ENCODE data around the gene ATP13A1.

ATP13A1 gene

GRCh38 chr19:19657397-19657783 lies 6.1 kb downstream of the ATP13A1 start:
- ChIA-PET POLR2A (no interaction called here), CTCF (interaction anchor here (1.3 to 1.6 kb wide), 2 partner anchors 13 to 125 kb away, joined by 3 to 6 read pairs; no protein-coding TSS in a partner anchor)
- 93% methylated on average over 10 of the region's 10 CpGs for WGBS (ENCODE audit: insufficient coverage)
- no peaks in the 10 kb centered on the region for H3K27me3 ChIP-seq (replicated peaks in 2 of 5; ENCODE audit: control insufficient read depth in 4 of 5, insufficient read depth in 5 of 5, low read length in 4 of 5)
- no peak for DNase-seq
- H3K9me3 ChIP-seq (ENCODE audit: control extremely low read depth in 1 of 5, control insufficient read depth in 4 of 5, insufficient read depth in 2 of 5, low read depth in 1 of 5, low read length in 4 of 5): no peaks in the 10 kb centered on the region
- H3K36me3 ChIP-seq (ENCODE audit: control insufficient read depth in 4 of 4, insufficient read depth in 4 of 4, low read length in 3 of 4): peaks cover 22 to 76% (median 67%) of the 10 kb centered on the region in 4 experiments
- no peak overlapping the region for H3K4me3 ChIP-seq (ENCODE audit: control insufficient read depth in 1 of 7, extremely low read depth in 1 of 7, insufficient read depth in 4 of 7, low read depth in 2 of 7, low read length in 6 of 7)
- H3K27ac ChIP-seq (ENCODE audit: insufficient read depth in 1 of 2, low read depth in 1 of 2, low read length in 2 of 2, poor library complexity in 1 of 2, severe bottlenecking in 2 of 2): no peak overlapping the region
- H3K4me1 ChIP-seq (ENCODE audit: control extremely low read depth in 1 of 4, control insufficient read depth in 4 of 4, insufficient read depth in 4 of 4, low read length in 3 of 4): peaks cover under 1 to 14% (median 10%) of the 10 kb centered on the region in 4 experiments

- no peak overlapping the region for H3K4me3 ChIP-seq (ENCODE audit: control insufficient read depth in 1 of 7, extremely low read depth in 1 of 7, insufficient read depth in 4 of 7, low read depth in 2 of 7, low read length in 6 of 7)
- 95% methylated on average over 23 of the region's 33 CpGs for WGBS (ENCODE audit: insufficient coverage)
- H3K27me3 ChIP-seq (replicated peaks in 2 of 5; ENCODE audit: control insufficient read depth in 4 of 5, insufficient read depth in 5 of 5, low read length in 4 of 5): no peaks in the 10 kb centered on the region
- no peak for DNase-seq
- no peak overlapping the region for H3K27ac ChIP-seq (ENCODE audit: insufficient read depth in 1 of 2, low read depth in 1 of 2, low read length in 2 of 2, poor library complexity in 1 of 2, severe bottlenecking in 2 of 2)
- no peaks in the 10 kb centered on the region for H3K9me3 ChIP-seq (ENCODE audit: control extremely low read depth in 1 of 5, control insufficient read depth in 4 of 5, insufficient read depth in 2 of 5, low read depth in 1 of 5, low read length in 4 of 5)
- H3K36me3 ChIP-seq (ENCODE audit: control insufficient read depth in 4 of 4, insufficient read depth in 4 of 4, low read length in 3 of 4): peaks cover 26 to 82% (median 71%) of the 10 kb centered on the region in 4 experiments
- CTCF ChIA-PET: interaction anchor here (1.3 to 1.6 kb wide), 2 partner anchors 12 to 125 kb away, joined by 3 to 6 read pairs; no protein-coding TSS in a partner anchor
- peaks cover 0 to 8% (median 4%) of the 10 kb centered on the region in 4 experiments for H3K4me1 ChIP-seq (ENCODE audit: control extremely low read depth in 1 of 4, control insufficient read depth in 4 of 4, insufficient read depth in 4 of 4, low read length in 3 of 4)
- POLR2A ChIA-PET: no interaction called here
These were observed 6.8 kb downstream of the ATP13A1 start for GRCh38 chr19:19656451-19657396.

GRCh38 chr19:19655641-19656343 lies 7.7 kb downstream of the ATP13A1 start:
- Histone ChIP-seq H3K27ac (ENCODE audit: insufficient read depth in 1 of 2, low read depth in 1 of 2, low read length in 2 of 2, poor library complexity in 1 of 2, severe bottlenecking in 2 of 2) (no peak overlapping the region), H3K36me3 (ENCODE audit: control insufficient read depth in 4 of 4, insufficient read depth in 4 of 4, low read length in 3 of 4) (peaks cover 26 to 92% (median 79%) of the 10 kb centered on the region in 4 experiments), H3K27me3 (replicated peaks in 2 of 5; ENCODE audit: control insufficient read depth in 4 of 5, insufficient read depth in 5 of 5, low read length in 4 of 5) (no peaks in the 10 kb centered on the region), H3K4me3 (ENCODE audit: control insufficient read depth in 1 of 7, extremely low read depth in 1 of 7, insufficient read depth in 4 of 7, low read depth in 2 of 7, low read length in 6 of 7) (no peak overlapping the region), H3K9me3 (ENCODE audit: control extremely low read depth in 1 of 5, control insufficient read depth in 4 of 5, insufficient read depth in 2 of 5, low read depth in 1 of 5, low read length in 4 of 5) (no peaks in the 10 kb centered on the region), H3K4me1 (ENCODE audit: control extremely low read depth in 1 of 4, control insufficient read depth in 4 of 4, insufficient read depth in 4 of 4, low read length in 3 of 4) (no peaks in the 10 kb centered on the region)
- ChIA-PET POLR2A (no interaction called here), CTCF (no interaction called here)
- no peak for DNase-seq
- WGBS (ENCODE audit: insufficient coverage): 99% methylated on average over 25 of the region's 27 CpGs

GRCh38 chr19:19655051-19655594 lies 8.4 kb downstream of the ATP13A1 start:
- DNase-seq: no peak
- CTCF ChIA-PET: interaction anchor here (1.1 kb wide), 1 partner anchor 102 kb away, joined by 3 read pairs; no protein-coding TSS in a partner anchor
- Histone ChIP-seq H3K4me1 (ENCODE audit: control extremely low read depth in 1 of 4, control insufficient read depth in 4 of 4, insufficient read depth in 4 of 4, low read length in 3 of 4) (no peaks in the 10 kb centered on the region), H3K27ac (ENCODE audit: insufficient read depth in 1 of 2, low read depth in 1 of 2, low read length in 2 of 2, poor library complexity in 1 of 2, severe bottlenecking in 2 of 2) (no peak overlapping the region), H3K36me3 (ENCODE audit: control insufficient read depth in 4 of 4, insufficient read depth in 4 of 4, low read length in 3 of 4) (peaks cover 26 to 97% (median 85%) of the 10 kb centered on the region in 4 experiments), H3K9me3 (ENCODE audit: control extremely low read depth in 1 of 5, control insufficient read depth in 4 of 5, insufficient read depth in 2 of 5, low read depth in 1 of 5, low read length in 4 of 5) (no peaks in the 10 kb centered on the region), H3K27me3 (replicated peaks in 2 of 5; ENCODE audit: control insufficient read depth in 4 of 5, insufficient read depth in 5 of 5, low read length in 4 of 5) (no peaks in the 10 kb centered on the region), H3K4me3 (ENCODE audit: control insufficient read depth in 1 of 7, extremely low read depth in 1 of 7, insufficient read depth in 4 of 7, low read depth in 2 of 7, low read length in 6 of 7) (no peak overlapping the region)
- WGBS (ENCODE audit: insufficient coverage): 96% methylated on average over 22 of the region's 22 CpGs
- POLR2A ChIA-PET: no interaction called here

GRCh38 chr19:19654441-19654840 lies 9.0 kb downstream of the ATP13A1 start:
- no peaks in the 10 kb centered on the region for H3K4me1 ChIP-seq (ENCODE audit: control extremely low read depth in 1 of 4, control insufficient read depth in 4 of 4, insufficient read depth in 4 of 4, low read length in 3 of 4)
- H3K4me3 ChIP-seq (ENCODE audit: control insufficient read depth in 1 of 7, extremely low read depth in 1 of 7, insufficient read depth in 4 of 7, low read depth in 2 of 7, low read length in 6 of 7): no peak overlapping the region
- WGBS (ENCODE audit: insufficient coverage): 96% methylated on average over 14 of the region's 15 CpGs
- peaks cover 26 to 97% (median 83%) of the 10 kb centered on the region in 4 experiments for H3K36me3 ChIP-seq (ENCODE audit: control insufficient read depth in 4 of 4, insufficient read depth in 4 of 4, low read length in 3 of 4)
- H3K9me3 ChIP-seq (ENCODE audit: control extremely low read depth in 1 of 5, control insufficient read depth in 4 of 5, insufficient read depth in 2 of 5, low read depth in 1 of 5, low read length in 4 of 5): no peaks in the 10 kb centered on the region
- CTCF ChIA-PET: interaction anchor here (1.1 kb wide), 1 partner anchor 102 kb away, joined by 3 read pairs; no protein-coding TSS in a partner anchor
- H3K27ac ChIP-seq (ENCODE audit: insufficient read depth in 1 of 2, low read depth in 1 of 2, low read length in 2 of 2, poor library complexity in 1 of 2, severe bottlenecking in 2 of 2): no peak overlapping the region
- no peak for DNase-seq
- H3K27me3 ChIP-seq (replicated peaks in 2 of 5; ENCODE audit: control insufficient read depth in 4 of 5, insufficient read depth in 5 of 5, low read length in 4 of 5): no peaks in the 10 kb centered on the region
- POLR2A ChIA-PET: no interaction called here

GRCh38 chr19:19653597-19654147 lies 9.8 kb downstream of the ATP13A1 start:
- no peak for DNase-seq
- Histone ChIP-seq H3K27me3 (replicated peaks in 2 of 5; ENCODE audit: control insufficient read depth in 4 of 5, insufficient read depth in 5 of 5, low read length in 4 of 5) (no peaks in the 10 kb centered on the region), H3K4me3 (ENCODE audit: control insufficient read depth in 1 of 7, extremely low read depth in 1 of 7, insufficient read depth in 4 of 7, low read depth in 2 of 7, low read length in 6 of 7) (no peak overlapping the region), H3K27ac (ENCODE audit: insufficient read depth in 1 of 2, low read depth in 1 of 2, low read length in 2 of 2, poor library complexity in 1 of 2, severe bottlenecking in 2 of 2) (no peak overlapping the region), H3K9me3 (ENCODE audit: control extremely low read depth in 1 of 5, control insufficient read depth in 4 of 5, insufficient read depth in 2 of 5, low read depth in 1 of 5, low read length in 4 of 5) (no peaks in the 10 kb centered on the region), H3K4me1 (ENCODE audit: control extremely low read depth in 1 of 4, control insufficient read depth in 4 of 4, insufficient read depth in 4 of 4, low read length in 3 of 4) (no peaks in the 10 kb centered on the region), H3K36me3 (ENCODE audit: control insufficient read depth in 4 of 4, insufficient read depth in 4 of 4, low read length in 3 of 4) (peaks cover 26 to 98% (median 80%) of the 10 kb centered on the region in 4 experiments)
- ChIA-PET POLR2A (no interaction called here), CTCF (interaction anchor here (1.0 to 5.1 kb wide), 3 partner anchors 8 to 121 kb away, joined by 3 to 20 read pairs (median 5); partner anchors contain the start of gene GMIP)
- WGBS (ENCODE audit: insufficient coverage): 97% methylated on average over 16 of the region's 23 CpGs
